Measurements from ENCODE around the gene ZNF367.
A peak's percentile ranks its signal among the peaks of the same experiment; 100 is the strongest.
"Not testable (repeated sequence)": the region's sequence is repeated elsewhere in the genome, so short reads cannot be mapped to it uniquely, and the experiment has no call there.

Gene ZNF367

DNA sequence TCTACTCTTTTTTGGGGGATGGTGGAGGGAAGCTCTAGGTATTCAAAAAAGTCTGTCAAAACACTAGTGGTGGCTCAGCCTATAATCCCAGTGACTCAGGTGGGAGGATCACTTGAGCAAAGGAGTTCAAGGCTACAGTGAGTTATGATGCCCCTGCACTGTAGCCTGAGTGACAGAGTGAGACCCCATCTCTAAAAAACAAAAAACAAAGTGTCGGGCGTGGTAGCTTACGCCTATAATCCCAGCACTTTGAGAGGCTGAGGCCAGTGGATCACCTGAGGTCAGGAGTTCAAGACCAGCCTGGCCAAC is 18.9 kb downstream of the ZNF367 start:
- DNase-seq (ENCODE audit: low spot score) = no peak

DNA sequence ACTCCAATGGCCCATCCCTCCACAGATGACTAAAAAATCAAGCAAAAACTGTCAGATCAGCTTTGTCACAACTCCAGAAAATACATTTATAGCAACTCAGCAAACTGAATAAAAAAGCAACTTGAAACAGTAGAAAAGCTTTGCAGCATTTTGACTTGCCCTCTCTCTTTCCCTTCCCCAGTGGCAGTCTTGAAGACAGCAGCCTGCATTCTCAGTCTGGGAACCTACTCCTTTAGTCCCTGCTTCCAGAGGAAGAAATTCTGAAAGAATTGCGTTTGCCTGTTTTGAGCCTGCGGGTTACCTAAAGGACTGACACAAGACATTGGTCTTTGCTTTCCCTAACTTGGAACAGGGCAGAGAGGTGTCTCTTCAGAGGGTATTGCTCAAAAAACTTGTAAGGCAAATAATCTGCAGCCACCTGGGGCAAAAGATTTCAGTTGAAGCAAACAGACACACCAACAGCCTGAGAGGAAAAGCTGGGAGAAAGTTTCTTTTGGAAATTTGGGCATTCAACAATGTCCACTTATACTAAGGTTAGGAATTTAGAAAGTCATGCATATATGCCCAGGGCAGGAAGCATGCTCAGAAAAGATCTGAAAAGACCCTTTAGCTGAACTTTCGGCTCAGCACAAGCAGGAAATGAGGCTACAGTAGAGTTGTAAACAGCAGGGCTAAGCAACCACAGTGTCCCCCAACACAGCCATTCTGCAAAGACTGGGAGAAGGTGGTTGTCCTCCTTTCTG is 19.4 kb downstream of the ZNF367 start:
- no peak for DNase-seq (ENCODE audit: low spot score)

DNA sequence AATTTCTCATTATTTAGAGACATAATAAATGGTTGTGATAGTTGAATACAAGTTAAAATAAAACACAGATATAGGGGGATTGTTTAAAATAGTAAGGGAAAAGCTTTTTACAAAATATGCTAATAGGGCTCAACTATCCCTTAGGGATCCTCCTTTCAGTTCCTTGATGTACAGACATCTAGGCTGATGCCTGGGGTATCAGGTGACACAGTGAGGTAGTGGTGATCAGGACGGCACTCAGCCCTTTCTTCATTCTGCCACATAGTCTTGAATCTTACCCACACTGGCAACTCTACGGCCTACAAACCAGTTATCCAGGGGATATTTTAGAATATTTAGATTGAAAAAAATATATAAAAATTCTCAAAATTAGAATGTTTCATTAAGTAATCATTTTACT is 22.2 kb downstream of the ZNF367 start:
- DNase-seq (ENCODE audit: low spot score) = no peak

DNA sequence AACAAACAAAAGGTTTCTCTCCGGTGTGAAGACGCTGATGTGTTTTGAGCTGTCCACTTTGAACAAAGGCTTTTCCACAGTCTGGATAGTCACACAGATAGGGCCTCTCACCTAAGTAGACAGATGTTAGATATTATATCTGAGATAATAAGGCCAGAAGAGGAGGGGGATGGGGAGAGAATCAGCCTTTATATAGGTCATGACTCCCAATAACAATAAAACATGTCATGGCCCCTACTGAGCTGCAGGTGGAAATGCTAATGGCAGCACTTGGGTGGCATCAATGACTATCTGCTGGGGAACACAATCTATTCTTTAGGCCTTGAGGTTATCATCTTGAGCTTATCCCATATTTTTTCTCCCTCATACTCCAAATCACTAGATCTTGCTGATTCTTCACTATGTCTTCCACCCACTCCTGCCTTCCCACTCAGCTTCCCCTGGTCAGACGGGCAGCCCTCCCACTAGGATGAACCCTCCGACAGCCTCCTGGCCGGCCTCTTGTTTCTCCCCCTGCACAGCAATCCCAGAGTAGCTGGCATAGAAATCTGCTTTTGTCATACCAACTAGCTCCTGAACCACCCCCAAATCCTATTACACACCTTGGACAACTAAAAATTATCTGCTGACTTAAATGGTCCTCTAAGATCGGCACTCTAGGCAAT is 23.2 kb downstream of the ZNF367 start:
- no peak for DNase-seq (ENCODE audit: low spot score)

DNA sequence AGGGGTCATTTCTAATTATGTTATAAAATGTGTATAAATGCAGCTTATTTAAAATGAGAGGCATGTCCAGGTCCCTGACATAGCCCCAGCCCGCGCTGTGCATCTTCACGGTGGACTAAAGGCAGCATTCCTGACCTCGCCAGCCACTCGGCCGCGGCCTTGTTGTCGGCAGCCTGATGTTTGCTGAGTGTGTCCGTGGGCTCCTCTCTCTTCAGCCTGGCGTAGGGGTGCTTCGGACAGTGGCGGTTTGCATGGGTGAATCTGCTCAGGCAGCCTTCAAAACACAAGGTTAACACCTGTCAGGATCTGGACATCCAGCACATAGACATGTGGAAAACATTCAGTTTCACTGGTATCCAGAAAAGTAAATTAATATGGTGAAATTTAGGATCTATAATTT is 25.9 kb downstream of the ZNF367 start:
- DNase-seq (ENCODE audit: low spot score) = no peak

DNA sequence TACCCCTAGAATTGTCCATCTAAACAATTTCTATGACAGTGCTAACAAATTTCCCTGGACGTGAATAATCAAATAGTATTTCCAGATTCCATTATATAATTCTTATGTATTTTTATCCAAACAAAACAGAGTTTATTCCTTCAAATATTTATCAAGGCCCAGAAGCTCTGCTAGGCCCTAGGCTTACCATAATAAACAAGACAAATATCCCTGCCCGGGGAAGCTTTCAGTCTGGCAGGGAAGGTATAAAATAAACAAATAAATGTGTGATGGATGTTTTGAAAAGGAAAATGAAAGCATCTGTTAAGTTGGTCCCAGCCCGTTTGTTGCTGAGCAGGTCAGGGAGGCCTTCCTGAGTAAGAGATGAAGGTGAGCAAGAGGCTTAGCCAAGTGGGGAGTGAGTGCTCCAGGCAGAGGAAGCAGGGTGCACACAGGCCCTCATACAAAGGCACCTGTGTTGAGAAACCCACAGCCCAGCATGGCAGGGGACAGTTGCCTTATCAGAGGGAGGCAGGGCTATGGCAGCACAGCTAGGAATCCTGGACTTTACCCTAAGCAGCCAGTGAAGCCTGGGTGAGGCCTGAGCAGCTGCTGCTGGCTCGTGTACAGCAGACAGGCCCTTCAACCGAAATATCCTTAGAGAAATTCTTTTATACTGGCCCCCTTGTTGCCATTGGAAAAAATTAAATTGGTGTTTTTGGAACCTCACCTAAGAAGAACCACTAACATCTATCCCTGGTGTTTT is 27.0 kb downstream of the ZNF367 start:
- no peak for DNase-seq (ENCODE audit: low spot score)

DNA sequence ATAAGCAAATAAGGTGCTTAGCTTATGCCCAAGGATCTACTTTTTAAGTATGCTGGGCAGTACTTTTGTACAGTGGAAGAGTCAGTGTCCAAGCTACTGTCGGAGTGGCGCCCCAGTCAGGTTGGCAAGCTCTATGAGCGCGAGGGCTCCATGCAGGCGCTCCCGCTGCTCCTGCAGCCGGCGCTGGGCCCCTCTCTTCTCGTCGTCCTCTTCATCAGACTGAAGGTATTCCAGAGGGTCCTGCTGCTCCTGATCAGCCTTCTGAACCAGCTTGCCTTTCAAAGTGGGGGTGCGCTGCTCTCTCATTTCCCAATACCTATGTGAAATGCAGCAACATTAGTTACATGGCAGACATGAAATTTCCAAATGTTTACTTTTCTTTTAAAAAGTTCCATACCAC is 30.0 kb downstream of the ZNF367 start:
- DNase-seq (ENCODE audit: low spot score) = no peak

DNA sequence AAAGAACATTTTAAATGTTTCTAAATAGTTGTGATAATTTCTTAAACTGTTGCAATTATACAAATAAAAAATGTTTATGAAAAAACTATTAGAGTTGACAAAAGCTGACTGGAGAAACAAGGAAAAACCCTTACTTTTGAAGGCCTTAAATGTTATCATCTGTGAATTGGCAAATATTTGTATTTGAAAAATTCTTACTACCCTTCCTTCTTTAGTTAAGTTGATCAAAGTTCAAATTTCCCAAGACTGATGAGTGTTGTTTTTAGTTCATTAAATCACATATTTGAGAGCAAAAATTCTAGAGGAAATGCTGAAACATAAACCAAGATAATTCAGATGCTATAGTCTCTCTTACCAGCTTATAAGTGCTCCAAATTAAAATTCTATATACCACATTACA is 32.0 kb downstream of the ZNF367 start:
- no peak for DNase-seq (ENCODE audit: low spot score)

DNA sequence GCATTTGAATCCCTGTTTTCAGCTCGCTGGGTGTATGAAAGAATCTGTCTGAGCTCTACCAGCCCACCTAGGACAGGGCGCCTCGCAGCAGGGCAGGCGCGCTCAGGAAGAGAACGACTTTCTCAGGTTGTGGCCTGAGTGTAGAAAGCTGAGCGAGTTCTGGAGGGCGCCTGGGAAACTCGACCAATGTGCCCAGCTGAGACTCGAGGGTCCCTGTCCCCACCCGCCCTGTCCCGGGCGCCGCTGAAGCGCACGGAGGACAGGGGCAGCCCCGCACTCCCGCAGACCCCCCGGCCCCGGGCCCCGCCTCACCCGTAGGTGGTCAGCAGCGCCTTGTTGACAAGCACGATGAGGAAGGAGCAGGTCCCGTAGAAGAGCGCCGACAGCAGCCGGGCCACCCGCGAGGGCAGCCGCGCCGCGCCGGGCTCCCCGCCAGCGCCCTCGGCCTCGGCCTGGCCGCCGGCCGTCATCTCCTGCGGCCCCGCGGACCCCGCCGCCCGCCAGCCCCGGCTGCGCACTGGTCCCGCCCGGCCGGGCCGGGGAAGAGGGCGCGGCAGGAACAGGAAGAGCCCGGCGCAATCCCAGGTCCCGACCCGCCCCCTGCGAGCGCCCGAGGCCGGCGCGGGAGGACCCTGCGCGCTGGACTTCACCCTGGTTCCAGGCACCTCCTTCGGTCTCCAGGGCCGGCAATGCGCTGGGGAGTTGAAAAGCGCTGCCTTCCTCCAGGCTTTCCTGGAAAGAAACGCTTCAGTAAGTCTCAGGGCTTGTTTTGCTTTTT is 34.8 kb downstream of the ZNF367 start, which contains the start of gene SLC35D2:
TSS of gene SLC35D2 (minus strand) at position 547 of the 778 bp plus-strand sequence. CDS start at position 470, 77 bp downstream.
- DNase-seq (ENCODE audit: low spot score) = peak; percentile 92

DNA sequence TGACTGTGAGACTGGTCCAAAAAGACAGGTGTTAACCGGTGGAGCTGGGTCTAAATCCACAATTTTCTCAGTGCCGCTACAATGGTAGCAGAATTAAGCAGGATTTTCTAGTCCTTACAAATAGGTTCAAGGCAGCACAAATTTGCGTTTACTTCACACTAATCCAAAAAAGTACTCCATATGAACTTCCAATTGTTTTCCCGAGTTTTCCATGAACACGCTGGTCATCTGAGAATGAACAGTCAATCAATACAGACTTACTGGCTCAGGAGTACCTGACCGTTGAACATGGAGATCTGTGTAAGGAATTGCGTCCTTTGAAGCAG is 35.4 kb downstream of the ZNF367 start:
- no peak for DNase-seq (ENCODE audit: low spot score)

DNA sequence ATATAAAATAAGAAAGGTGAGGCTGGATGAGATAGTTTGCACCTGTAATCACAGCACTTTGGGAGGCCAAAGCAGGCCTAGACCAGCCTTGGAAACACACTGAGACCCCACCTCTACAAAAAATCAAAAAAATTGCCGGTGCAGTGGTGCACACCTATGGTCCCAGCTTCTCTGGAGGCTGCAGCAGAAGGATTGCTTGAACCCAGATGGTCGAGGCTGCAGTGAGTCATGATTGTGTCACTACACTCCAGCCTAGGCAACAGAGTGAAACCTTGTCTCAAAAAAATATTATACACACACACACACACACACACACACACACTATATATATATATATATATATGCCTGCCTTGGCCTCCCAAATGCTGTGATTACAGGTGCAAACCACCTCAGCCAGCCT is 36.0 kb downstream of the ZNF367 start:
- DNase-seq (ENCODE audit: low spot score) = no peak

DNA sequence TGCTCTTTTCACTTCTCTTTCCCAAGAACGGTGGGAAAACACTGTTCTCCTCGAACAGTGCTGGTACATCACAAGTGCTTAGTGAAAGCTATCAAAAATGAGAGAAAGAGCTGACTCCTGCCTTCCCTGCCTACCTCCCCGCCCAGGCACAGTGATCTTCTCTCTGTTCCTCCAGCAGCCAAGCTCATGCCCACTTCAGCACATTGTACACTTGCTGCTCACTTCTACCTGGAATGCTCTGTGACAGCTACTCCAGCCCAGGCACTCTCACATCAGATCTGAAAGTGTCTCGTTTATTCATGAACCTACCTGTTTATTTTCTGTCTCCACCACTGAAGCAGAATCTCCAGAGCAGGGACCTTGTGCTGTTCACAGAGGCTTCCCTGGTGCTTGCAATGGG is 36.5 kb downstream of the ZNF367 start:
- DNase-seq (ENCODE audit: low spot score) = no peak

DNA sequence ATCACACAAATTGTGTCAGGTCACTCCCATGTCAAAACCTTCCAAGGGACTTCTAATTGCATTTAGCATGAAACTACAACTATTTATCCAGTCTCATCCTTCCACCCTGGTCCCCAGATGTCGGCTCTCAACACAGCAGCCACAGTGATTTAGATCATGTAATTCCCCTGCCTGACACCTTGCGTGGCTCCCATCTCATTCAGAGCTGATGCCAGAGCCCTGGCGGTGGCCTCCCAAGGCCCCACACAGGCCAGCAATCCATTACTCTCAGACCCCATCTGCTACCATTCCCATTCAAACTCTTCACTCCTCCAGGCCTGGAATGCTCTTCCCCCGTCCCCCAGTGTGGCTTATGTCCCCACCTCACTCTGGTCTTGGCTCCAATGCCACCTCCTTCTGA is 37.0 kb downstream of the ZNF367 start:
- no peak for DNase-seq (ENCODE audit: low spot score)

DNA sequence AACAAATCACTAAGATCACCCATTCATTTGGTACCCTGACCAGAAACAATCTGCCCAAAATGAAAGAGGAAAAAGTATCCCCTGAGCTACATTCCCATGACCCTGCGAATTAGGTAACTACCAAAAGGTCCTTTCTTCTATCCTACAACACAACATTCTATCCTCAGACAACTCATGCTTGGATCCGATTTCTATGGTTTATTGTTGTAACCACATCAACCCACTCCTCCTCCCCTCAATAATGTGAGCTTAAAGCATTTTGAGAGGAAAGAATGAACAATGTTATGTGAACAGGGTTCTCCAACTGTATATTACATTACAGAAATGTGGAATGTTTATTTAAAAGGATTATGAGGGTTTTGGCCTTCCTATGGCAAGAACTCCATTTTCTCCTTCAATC is 38.7 kb downstream of the ZNF367 start:
- DNase-seq (ENCODE audit: low spot score) = no peak

DNA sequence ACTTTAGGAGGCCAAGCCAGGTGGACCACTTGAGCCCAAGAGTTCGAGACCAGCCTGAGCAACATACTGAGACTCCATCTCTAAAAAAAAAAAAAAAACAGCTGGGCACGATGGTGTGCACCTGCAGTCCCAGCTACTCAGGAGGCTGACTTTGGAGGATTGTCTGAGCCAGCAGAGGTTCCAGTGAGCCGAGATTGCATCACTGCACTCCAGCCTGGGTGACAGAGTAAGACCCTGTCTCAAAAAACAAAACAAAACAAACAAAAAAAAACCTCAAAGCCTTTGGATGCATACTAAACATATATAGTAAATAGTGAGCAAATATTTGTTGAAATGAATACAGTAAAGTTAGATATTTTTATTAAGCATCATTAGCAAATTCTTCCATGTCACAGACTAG is 40.0 kb downstream of the ZNF367 start:
- no peak for DNase-seq (ENCODE audit: low spot score)

DNA sequence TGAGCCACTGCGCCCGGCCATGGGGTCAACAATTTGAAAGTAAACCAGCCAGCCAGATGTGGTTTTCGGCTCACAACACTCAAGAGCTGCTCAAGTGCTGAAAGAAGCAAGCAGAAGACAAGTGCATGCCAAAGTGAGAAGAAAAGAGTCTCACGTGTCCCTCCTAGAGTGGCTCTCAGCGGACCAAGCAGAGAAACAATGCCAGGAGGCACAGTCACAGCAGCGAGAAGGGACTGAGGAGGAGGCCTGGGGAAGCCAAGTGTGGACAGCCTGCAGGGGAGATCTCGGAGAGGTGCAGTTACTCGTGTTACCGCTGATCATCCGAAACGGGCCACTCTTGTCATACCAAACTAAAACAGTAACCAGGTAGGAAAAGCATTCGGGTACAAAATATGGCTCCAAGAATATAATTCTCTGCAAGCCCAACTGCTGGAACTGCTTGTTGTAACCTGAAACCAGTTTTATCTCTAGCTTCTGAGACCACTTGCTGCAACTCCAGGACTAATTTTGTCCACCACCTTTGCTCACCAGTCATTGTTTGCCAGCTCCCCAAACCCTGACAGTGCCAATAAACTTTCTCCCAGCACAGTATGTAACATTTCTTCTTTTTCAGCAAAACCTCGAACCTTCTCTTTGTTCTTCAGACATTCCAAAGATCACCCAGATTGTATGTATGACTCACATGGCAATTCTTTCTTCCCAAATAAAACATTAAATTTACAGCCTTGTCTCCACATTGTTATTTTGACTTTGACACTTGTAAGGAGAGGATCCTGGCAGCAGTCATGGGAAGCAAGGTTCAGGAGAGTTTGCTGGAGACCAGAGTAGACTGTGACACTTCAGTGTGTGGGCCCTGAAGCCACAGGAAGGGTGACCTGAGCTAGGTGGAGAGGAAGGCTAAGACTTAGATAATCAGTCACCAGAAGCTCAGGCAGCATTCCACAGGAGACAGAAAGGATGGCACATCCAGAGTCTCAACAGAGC is 41.0 kb downstream of the ZNF367 start:
- peak; percentile 54 for DNase-seq (ENCODE audit: low spot score)

DNA sequence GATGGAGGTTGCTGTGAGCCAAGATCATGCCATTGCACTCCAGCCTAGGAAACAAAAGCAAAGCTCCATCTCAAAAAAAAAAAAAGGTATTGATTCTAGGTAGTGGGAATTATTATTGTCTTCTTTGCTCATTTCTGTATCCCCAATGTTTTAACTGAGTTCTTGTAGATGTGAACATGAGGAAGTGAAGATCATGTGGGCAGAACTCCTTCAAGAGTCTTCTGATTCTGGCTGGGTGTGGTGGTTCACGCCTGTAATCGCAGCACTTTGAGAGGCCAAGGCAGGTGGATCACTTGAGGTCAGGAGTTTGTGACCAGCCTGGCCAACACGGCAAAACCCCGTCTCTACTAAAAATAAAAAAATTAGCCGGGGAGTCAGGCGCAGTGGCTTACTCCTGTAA is 42.7 kb downstream of the ZNF367 start:
- DNase-seq (ENCODE audit: low spot score) = not testable (repeated sequence)

DNA sequence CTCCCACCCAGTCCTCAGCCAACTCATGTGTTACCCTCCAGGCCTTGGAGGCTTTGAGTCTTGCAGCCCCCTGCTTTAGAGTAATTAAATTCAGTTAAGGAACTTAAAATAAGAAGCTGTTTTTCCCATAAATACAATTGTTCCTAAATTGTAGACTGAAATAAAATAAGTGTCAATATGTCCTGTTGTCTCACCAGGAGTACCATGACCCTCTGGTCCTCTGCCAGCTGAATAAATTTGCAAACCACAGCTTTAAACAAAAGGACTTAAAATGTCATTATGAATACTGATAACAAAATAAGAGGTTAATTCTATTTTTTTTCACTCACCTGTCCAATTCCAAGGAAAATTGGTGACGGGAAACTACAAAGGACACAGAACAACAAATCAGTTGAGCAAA is 50.2 kb downstream of the ZNF367 start:
- DNase-seq (ENCODE audit: low spot score) = no peak

DNA sequence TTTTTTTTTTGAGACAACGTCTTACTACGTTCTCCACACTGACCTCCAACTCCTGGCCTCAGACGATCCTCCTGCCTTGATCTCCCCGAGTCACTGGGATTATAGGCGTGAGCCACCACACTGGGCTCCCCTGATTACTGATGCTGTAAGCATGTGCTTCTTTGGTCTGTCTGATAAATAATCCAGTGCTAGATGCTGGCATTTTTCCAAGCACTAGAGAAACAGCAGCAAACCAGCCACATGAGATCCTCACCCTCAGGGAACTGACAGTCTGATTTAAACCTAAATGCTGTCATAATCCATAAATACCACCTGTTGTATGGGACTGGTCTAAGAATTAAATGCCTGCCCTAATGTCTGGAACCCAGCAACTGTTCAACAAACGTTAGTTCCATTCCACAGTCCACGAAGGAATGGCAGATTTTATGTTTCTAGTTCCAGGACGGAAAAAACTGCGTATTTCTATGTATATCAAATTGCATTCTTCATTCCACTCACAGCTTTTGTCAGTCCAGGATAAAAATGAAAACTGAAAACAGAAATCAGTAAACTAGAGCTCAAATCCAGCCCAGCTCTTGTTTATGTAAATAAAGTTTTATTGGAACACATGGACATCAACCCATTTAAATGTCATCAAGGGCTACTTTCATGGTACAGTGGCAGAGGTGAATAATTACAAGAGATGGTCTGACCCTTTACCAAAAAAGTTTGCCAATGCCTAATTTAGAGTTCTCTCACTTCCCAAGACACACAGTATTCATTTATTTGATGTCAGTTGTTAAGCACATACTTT is 54.8 kb downstream of the ZNF367 start:
- no peak for DNase-seq (ENCODE audit: low spot score)

DNA sequence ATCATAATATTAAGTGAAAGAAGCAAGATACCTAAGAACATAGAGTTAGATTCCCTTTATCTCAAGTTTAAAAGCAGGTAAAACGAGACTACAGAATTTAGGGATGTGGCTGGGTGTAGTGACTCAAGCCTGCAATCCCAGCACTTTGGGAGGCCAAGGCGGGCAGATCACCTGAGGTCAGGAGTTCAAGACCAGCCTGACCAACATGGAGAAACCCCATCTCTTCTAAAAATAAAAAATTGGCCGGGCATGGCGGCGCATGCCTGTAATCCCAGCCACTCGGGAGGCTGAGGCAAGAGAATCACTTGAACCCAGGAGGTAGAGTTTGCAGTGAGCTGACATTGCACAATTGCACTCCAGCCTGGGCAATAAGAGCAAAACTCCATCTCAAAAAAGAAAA is 56.1 kb downstream of the ZNF367 start:
- DNase-seq (ENCODE audit: low spot score) = not testable (repeated sequence)

DNA sequence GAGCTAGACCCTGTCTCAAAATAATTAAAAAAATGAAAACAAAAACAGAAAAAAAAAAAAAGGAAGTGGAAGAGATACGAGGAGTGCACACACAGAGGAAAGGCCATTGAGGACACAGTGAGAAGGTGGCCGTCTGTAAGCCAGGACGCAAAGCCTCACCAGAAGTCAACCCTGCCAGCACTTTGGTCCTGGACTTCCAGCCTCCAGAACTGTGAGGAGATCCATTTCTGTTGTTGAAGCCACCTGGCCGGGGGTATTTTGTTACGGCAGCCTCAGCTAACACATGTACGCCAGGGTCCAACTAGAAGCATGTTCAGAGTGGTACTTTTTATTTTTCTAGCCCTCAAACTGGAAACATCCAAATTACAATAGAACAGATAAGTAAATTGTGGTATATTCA is 56.5 kb downstream of the ZNF367 start:
- DNase-seq (ENCODE audit: low spot score) = no peak
